Rectal smooth muscle tissue (tissue), 1 donor: Measurements from ENCODE around the gene SENP5.
"Not testable (repeated sequence)": the region's sequence is repeated elsewhere in the genome, so short reads cannot be mapped to it uniquely, and the experiment has no call there.

Source experiments
- H3K27ac ChIP-seq: one replicate; pipeline ENCODE4 v1.7.0; 2013; ENCODE audit warnings: low read depth, low read length, inconsistent platforms
- H3K27me3 ChIP-seq: one replicate; pipeline ENCODE4 v1.7.0; 2013; ENCODE audit warnings: low read length; ENCODE audit not compliant: control insufficient read depth, insufficient read depth
- H3K36me3 ChIP-seq: one replicate; pipeline ENCODE4 v1.7.0; 2013; ENCODE audit warnings: low read length; ENCODE audit not compliant: control insufficient read depth, insufficient read depth
- H3K4me1 ChIP-seq: one replicate; pipeline ENCODE4 v1.7.0; 2013; ENCODE audit warnings: low read length; ENCODE audit not compliant: control insufficient read depth, insufficient read depth
- H3K4me3 ChIP-seq: one replicate; pipeline ENCODE4 v1.7.0; 2013; ENCODE audit warnings: low read length
- H3K9ac ChIP-seq: one replicate; pipeline ENCODE4 v1.7.0; 2013; ENCODE audit warnings: low read length

The SENP5 gene

GRCh38 chr3:196867507-196868296, at the start of gene SENP5:
TSS of gene SENP5 (plus strand) at chr3:196867920. CDS start at chr3:196885182, 17,262 bp downstream.
- Histone ChIP-seq H3K36me3 (no peaks in the 10 kb centered on the region), H3K27me3 (no peaks in the 10 kb centered on the region)

GRCh38 chr3:196821806-196822355, 45.8 kb upstream of the SENP5 start:
- H3K4me3 ChIP-seq: no peak overlapping the region
- no peaks in the 10 kb centered on the region for H3K27me3 ChIP-seq
- no peak overlapping the region for H3K9ac ChIP-seq
- no peak overlapping the region for H3K27ac ChIP-seq
- no peaks in the 10 kb centered on the region for H3K4me1 ChIP-seq
- peaks cover 26% of the 10 kb centered on the region for H3K36me3 ChIP-seq

More at GRCh38 chr3:196867507-196868296, at the start of gene SENP5:
- peak within 1 kb of the TSS; percentile 66 for H3K9ac ChIP-seq
- peak within 1 kb of the TSS; percentile 93 for H3K4me3 ChIP-seq
- H3K4me1 ChIP-seq: peaks cover 15% of the 10 kb centered on the region
- peak within 1 kb of the TSS; percentile 96 for H3K27ac ChIP-seq

- not testable (repeated sequence) for H3K27ac ChIP-seq, H3K27me3 ChIP-seq, H3K9ac ChIP-seq, H3K4me3 ChIP-seq, H3K4me1 ChIP-seq, H3K36me3 ChIP-seq
These were observed 38.1 kb upstream of the SENP5 start for GRCh38 chr3:196829651-196830050.

GRCh38 chr3:196835086-196835485, 32.6 kb upstream of the SENP5 start:
- Histone ChIP-seq H3K36me3 (peaks cover 8% of the 10 kb centered on the region), H3K27me3 (no peaks in the 10 kb centered on the region), H3K27ac (no peak overlapping the region)

GRCh38 chr3:196836626-196837025, 31.1 kb upstream of the SENP5 start:
- not testable (repeated sequence) for H3K27me3 ChIP-seq, H3K4me3 ChIP-seq, H3K27ac ChIP-seq, H3K4me1 ChIP-seq, H3K36me3 ChIP-seq, H3K9ac ChIP-seq

More at GRCh38 chr3:196835086-196835485, 32.6 kb upstream of the SENP5 start:
- Histone ChIP-seq H3K4me1 (no peaks in the 10 kb centered on the region), H3K9ac (peak overlapping the region; percentile 30), H3K4me3 (no peak overlapping the region)

GRCh38 chr3:196837819-196838420, 29.8 kb upstream of the SENP5 start:
- Histone ChIP-seq H3K27ac (no peak overlapping the region), H3K9ac (no peak overlapping the region), H3K27me3 (no peaks in the 10 kb centered on the region), H3K4me3 (no peak overlapping the region), H3K4me1 (no peaks in the 10 kb centered on the region), H3K36me3 (no peaks in the 10 kb centered on the region)

GRCh38 chr3:196839351-196839750, 28.4 kb upstream of the SENP5 start:
- not testable (repeated sequence) for H3K27ac ChIP-seq, H3K27me3 ChIP-seq, H3K9ac ChIP-seq, H3K4me3 ChIP-seq, H3K4me1 ChIP-seq, H3K36me3 ChIP-seq

GRCh38 chr3:196842567-196843434, 24.9 kb upstream of the SENP5 start:
- Histone ChIP-seq H3K27me3 (no peaks in the 10 kb centered on the region), H3K4me3 (no peak overlapping the region), H3K27ac (no peak overlapping the region), H3K36me3 (no peaks in the 10 kb centered on the region), H3K4me1 (no peaks in the 10 kb centered on the region), H3K9ac (no peak overlapping the region)

GRCh38 chr3:196843435-196844110, 24.1 kb upstream of the SENP5 start:
- Histone ChIP-seq H3K9ac (no peak overlapping the region), H3K27me3 (no peaks in the 10 kb centered on the region)

GRCh38 chr3:196844235-196845219, 23.2 kb upstream of the SENP5 start:
- H3K4me1 ChIP-seq, H3K9ac ChIP-seq, H3K4me3 ChIP-seq, H3K36me3 ChIP-seq, H3K27me3 ChIP-seq, H3K27ac ChIP-seq: not testable (repeated sequence)

More at GRCh38 chr3:196843435-196844110, 24.1 kb upstream of the SENP5 start:
- Histone ChIP-seq H3K36me3 (no peaks in the 10 kb centered on the region), H3K4me3 (no peak overlapping the region), H3K27ac (no peak overlapping the region), H3K4me1 (no peaks in the 10 kb centered on the region)

GRCh38 chr3:196848375-196848774, 19.3 kb upstream of the SENP5 start:
- not testable (repeated sequence) for H3K27me3 ChIP-seq, H3K9ac ChIP-seq

More at GRCh38 chr3:196848375-196848774, 19.3 kb upstream of the SENP5 start:
- not testable (repeated sequence) for H3K36me3 ChIP-seq, H3K27ac ChIP-seq, H3K4me1 ChIP-seq, H3K4me3 ChIP-seq
